ENCODE results near the gene BHMT2. TPM values are rescaled to one million over a fixed set of nuclear protein-coding genes. Genes with fewer than 3 reads are reported as not detected.

BHMT2 gene
- polyA plus RNA-seq, 2 of the 4 experiments (the other 2 are of a cell fraction) = not detected

DNA sequence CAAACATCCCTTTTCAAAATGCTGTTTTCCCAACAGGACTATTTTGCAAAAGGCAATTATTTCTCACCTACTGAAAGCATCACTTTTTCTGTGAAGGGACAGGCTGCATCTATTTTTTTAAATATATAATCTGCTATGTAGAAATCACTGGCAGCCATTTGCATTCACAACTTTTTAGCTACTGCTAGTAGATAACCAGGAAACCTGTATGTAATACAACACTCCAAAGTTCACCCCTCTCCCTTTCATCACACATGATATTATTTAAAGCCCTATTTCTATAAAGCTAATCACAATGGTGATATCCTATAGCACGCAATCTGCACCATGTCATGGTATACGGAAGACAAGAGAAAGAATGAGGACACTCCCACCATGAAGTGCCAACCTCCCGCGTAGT, 9.9 kb upstream of the BHMT2 start:
- H3K4me1 ChIP-seq = no peaks in the 10 kb centered on the region
- 92% methylated on average over 4 of the region's 4 CpGs for whole genome bisulfite sequencing (ENCODE audit: missing lambda C conversion rate)
- ChIA-PET CTCF (interaction anchor here (0.6 to 1.7 kb wide), 4 partner anchors 13 to 99 kb away, joined by 3 to 9 read pairs (median 4); no protein-coding TSS in a partner anchor), POLR2A (no interaction called here)
- H3K9me3 ChIP-seq = no peaks in the 10 kb centered on the region
- H3K27ac ChIP-seq = no peak overlapping the region
- ATAC-seq = no peak
- no peak for FAIRE-seq
- DNase-seq (ENCODE audit: low read depth in 1 of 2, low spot score in 1 of 2) = no peak
- H3K4me3 ChIP-seq = no peak overlapping the region
- H3K4me2 ChIP-seq = no peak overlapping the region
- TF ChIP-seq EHF (CRISPR knock-in tag; IDR thresholded peaks at IDR 0.05) = no peak
- TF ChIP-seq MAX (IDR thresholded peaks at IDR 0.05) = no peak
- TF ChIP-seq CEBPB (IDR thresholded peaks at IDR 0.05) = no peak
- TF ChIP-seq CBX2 (IDR thresholded peaks at IDR 0.05; ENCODE audit: borderline replicate concordance, low read depth) = no peak
- TF ChIP-seq, protein P1, sequence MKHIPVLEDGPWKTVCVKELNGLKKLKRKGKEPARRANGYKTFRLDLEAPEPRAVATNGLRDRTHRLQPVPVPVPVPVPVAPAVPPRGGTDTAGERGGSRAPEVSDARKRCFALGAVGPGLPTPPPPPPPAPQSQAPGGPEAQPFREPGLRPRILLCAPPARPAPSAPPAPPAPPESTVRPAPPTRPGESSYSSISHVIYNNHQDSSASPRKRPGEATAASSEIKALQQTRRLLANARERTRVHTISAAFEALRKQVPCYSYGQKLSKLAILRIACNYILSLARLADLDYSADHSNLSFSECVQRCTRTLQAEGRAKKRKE (CRISPR knock-in tag; IDR thresholded peaks at IDR 0.05; ENCODE audit: low read depth) = no peak
- no peak for TF ChIP-seq MAZ (IDR thresholded peaks at IDR 0.05; ENCODE audit: borderline replicate concordance, low read depth, low read length)
- no peak for TF ChIP-seq POLR2A (IDR thresholded peaks at IDR 0.05; ENCODE audit: low read length)
- TF ChIP-seq KDM1A (IDR thresholded peaks at IDR 0.05; ENCODE audit: low read depth) = no peak
- no peak for TF ChIP-seq ZSCAN20 (CRISPR knock-in tag; IDR thresholded peaks at IDR 0.05)
- no peak for TF ChIP-seq FOSB (CRISPR knock-in tag; IDR thresholded peaks at IDR 0.05)
- no peak for TF ChIP-seq TFCP2L1 (CRISPR knock-in tag; IDR thresholded peaks at IDR 0.05)

DNA sequence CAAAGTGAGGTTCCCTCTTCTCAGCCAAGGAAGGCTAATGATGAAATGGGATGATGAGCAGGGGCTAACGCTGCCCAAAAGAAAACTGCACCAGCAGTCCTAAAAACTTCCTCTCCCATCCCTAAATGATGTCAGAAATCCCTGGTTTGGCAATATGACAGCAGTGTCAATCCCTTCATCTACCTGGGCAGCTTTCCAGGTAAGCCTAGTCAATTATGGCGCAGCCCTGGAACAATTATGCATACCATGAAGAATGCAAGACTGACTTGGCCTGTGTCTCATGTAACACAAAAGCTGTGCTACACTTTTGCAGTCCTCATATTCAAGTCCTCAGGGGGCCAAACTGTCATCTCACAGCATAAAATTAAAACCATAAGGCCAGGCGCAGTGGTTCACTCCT, 7.1 kb upstream of the BHMT2 start:
- no peak for FAIRE-seq
- ATAC-seq = no peak
- no peak overlapping the region for H3K4me2 ChIP-seq
- TF ChIP-seq JUNB (IDR thresholded peaks at IDR 0.05) = no peak
- no peak for TF ChIP-seq NFE2L2 (conservative IDR thresholded peaks at IDR 0.05; ENCODE audit: low read length)
- TF ChIP-seq EHMT2 (IDR thresholded peaks at IDR 0.05; ENCODE audit: low read depth) = no peak
- TF ChIP-seq HEYL (CRISPR knock-in tag; IDR thresholded peaks at IDR 0.05) = no peak
- TF ChIP-seq PHF8 (IDR thresholded peaks at IDR 0.05; ENCODE audit: borderline replicate concordance, low read depth) = no peak
- no peak for TF ChIP-seq HOXB5 (CRISPR knock-in tag; IDR thresholded peaks at IDR 0.05)
- TF ChIP-seq CHD2 (IDR thresholded peaks at IDR 0.05; ENCODE audit: low read length, partially characterized antibody) = no peak
- no peak for TF ChIP-seq ZFP36 (IDR thresholded peaks at IDR 0.05; ENCODE audit: borderline replicate concordance, partially characterized antibody)
- no peak for TF ChIP-seq ESRRA (IDR thresholded peaks at IDR 0.05; ENCODE audit: borderline replicate concordance, low read length)
- 68% methylated on average over 3 of the region's 3 CpGs for WGBS (ENCODE audit: missing lambda C conversion rate)
- H3K9me3 ChIP-seq = no peaks in the 10 kb centered on the region
- no peak overlapping the region for H3K4me3 ChIP-seq
- POLR2A ChIA-PET = no interaction called here
- no peak for DNase-seq (ENCODE audit: low read depth in 1 of 2, low spot score in 1 of 2)
- no peaks in the 10 kb centered on the region for H3K4me1 ChIP-seq
- CTCF ChIA-PET = interaction anchor here (1.4 kb wide), 1 partner anchor 19 kb away, joined by 3 read pairs; no protein-coding TSS in a partner anchor
- no peak overlapping the region for H3K27ac ChIP-seq

DNA sequence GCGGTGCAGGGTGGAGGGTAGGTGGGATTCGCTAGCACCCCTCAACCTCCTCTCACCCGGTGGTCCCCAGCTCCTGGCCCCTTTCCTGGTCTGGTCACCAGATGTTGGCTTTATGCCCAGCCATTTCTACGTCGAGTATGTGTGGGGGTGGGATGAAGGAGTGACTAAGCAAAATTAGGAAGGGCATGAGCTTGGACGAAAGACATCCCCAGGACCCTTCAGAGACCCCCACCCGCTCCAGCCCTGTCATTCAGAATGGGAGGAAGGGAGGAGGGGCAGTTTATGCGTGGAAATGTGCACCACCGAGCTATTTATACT, 742 bp downstream of the BHMT2 start:
- FAIRE-seq (no peak), ATAC-seq (no peak), DNase-seq (ENCODE audit: low read depth in 1 of 2, low spot score in 1 of 2) (no peak)
- WGBS (ENCODE audit: missing lambda C conversion rate) = 66% methylated on average over 9 of the region's 9 CpGs
- H3K4me3 ChIP-seq = no peak overlapping the region
- CTCF ChIA-PET = interaction anchor here (0.6 to 1.0 kb wide), 4 partner anchors 13 to 1290 kb away, joined by 3 read pairs; no protein-coding TSS in a partner anchor
- H3K9me3 ChIP-seq = peaks cover 14% of the 10 kb centered on the region; the same call in 2 of the 3 replicates
- POLR2A ChIA-PET = interaction anchor here (0.7 kb wide), 1 partner anchor 11 kb away, joined by 3 read pairs; no protein-coding TSS in a partner anchor
- H3K4me1 ChIP-seq = no peaks in the 10 kb centered on the region; the same call in 2 of the 3 replicates
- peak overlapping the region in 1 of 2 experiments; percentile 29; a peak in 1 of 6 replicates for H3K27ac ChIP-seq
- H3K4me2 ChIP-seq = no peak overlapping the region
- TF ChIP-seq NFE2L2 (conservative IDR thresholded peaks at IDR 0.05; ENCODE audit: low read length) = 0 out of 2 replicates have a peak, but pooled peaks have one; percentile 11
- TF ChIP-seq JUN (IDR thresholded peaks at IDR 0.05) = no peak
- no peak for TF ChIP-seq POLR2A (IDR thresholded peaks at IDR 0.05; ENCODE audit: low read length)
- TF ChIP-seq NR3C1 (IDR thresholded peaks at IDR 0.05) = no peak
- no peak for TF ChIP-seq ESRRA (IDR thresholded peaks at IDR 0.05; ENCODE audit: borderline replicate concordance, low read length)
- TF ChIP-seq MAZ (IDR thresholded peaks at IDR 0.05; ENCODE audit: borderline replicate concordance, low read depth, low read length) = no peak
